ENCODE results near the gene RTL10. TPM values are rescaled to one million over a fixed set of nuclear protein-coding genes. Genes with fewer than 3 reads are reported as not detected.
A peak's percentile ranks its signal among the peaks of the same experiment; 100 is the strongest.

The RTL10 gene
- polyA plus RNA-seq, 3 donors: 21.2 to 25.2 (median 24.3) TPM

DNA sequence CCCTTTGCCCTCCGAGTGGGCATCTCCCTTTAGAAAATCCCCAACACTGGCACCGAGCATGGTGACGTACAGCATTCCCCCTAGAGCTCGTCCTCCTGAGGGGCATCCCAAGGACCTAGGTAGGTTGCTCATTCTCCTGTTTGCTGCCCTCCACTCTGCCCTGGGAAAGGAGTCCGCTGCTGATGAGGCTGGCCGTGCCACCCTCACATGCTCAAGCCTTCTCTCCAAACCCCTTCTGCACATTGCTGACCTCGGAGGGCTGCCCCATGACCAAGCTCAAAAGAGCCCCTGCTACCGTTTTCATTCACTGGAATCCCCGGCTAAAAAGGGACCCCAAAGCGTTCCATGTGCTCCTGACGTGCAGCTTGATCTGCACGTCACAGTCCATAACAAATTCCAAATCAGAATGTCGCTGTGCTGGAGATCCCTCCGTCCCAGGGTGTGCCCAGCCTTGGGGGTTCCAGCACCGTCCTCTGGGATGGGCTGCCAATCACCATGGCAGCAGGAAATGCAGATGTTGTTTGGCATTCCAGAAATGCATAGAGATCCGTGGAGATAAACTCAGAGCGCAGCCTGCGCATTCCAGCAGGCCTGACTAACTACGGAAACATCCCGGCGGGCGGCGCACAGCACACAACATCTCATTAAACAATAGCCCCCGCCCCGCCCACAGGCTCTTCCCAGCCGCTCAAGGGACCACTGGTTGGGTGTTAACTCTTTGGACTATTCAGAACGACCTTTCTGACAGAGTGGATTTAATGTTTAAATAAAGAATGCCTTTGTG, 26.3 kb upstream of the RTL10 start:
- DNase-seq (ENCODE audit: extremely low read depth in 1 of 11, low read depth in 9 of 11, low spot score in 4 of 11): peak in 8 of 11 donors; percentile 42 to 84 (median 72)

DNA sequence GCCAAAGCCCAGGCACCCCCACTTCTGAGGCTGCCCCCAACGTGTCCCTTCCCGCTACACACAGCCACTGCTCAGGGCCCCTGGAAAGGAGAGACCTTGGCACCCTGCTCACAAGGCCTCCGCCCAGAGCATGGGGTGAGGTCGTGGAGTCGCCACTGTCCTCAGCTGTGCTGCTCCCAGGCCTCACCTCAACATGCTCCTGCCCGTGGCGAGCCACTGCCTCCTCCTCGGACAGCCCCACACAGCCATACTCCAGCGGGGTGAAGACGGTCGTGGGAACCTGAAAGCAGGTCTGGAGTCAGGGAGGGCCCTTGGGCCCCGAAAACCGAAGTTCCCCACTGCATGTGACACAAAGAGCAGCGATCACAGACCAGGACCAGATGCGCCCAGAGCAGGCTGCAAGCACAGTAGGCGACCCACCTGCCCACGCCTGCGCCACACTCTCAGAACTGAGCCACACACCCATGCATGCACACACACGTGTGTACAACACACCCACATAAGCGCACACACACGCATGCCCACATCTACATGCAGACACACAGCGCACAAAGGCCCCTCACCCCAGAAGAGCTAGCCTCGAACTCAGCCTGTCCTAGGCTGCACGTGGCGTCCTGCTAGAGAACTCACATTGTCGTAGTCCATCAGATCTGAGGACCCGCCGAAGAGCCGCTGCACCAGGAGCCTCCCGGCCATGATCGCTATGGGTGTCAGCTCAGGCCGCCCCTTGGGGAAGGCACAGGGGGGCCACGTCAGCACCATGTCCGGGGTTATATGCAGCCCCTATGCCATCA, 25.5 kb upstream of the RTL10 start:
- DNase-seq (ENCODE audit: extremely low read depth in 1 of 11, low read depth in 9 of 11, low spot score in 4 of 11): no peak

DNA sequence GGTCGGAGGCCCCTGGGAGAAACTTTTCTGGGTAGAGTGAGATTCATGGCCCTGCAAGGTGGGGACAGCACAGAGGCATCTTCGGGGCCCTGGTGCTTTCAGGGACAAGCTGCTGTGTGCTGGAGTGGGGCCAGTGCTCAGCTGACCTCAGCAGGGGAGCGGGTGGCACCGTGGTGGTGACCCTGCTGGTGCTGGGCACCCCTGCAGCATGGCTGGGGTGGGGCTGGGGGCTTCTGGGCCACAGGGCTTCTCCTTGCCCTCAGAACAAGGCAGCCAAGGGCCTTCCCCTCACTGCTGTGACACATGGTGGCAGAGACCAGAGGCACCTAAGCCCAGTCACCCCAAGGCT, 24.9 kb upstream of the RTL10 start:
- no peak for DNase-seq (ENCODE audit: extremely low read depth in 1 of 11, low read depth in 9 of 11, low spot score in 4 of 11)

DNA sequence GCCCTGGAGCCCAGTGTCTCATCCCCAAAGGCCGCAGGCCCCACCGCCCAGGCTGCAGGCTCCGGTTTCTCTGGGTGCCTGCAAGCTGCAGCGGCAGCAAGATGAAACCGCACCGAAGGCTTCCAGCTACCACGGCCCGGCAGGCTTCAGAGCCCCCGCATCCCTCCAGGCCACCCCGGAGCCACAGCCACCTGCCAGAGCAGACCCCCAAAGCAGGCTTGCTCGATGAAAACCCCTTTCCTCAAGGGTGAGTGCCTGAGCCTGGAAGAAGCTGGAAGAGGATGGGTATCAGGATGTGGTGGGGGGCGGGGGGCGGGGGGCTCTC, 24.5 kb upstream of the RTL10 start:
- no peak for DNase-seq (ENCODE audit: extremely low read depth in 1 of 11, low read depth in 9 of 11, low spot score in 4 of 11)

DNA sequence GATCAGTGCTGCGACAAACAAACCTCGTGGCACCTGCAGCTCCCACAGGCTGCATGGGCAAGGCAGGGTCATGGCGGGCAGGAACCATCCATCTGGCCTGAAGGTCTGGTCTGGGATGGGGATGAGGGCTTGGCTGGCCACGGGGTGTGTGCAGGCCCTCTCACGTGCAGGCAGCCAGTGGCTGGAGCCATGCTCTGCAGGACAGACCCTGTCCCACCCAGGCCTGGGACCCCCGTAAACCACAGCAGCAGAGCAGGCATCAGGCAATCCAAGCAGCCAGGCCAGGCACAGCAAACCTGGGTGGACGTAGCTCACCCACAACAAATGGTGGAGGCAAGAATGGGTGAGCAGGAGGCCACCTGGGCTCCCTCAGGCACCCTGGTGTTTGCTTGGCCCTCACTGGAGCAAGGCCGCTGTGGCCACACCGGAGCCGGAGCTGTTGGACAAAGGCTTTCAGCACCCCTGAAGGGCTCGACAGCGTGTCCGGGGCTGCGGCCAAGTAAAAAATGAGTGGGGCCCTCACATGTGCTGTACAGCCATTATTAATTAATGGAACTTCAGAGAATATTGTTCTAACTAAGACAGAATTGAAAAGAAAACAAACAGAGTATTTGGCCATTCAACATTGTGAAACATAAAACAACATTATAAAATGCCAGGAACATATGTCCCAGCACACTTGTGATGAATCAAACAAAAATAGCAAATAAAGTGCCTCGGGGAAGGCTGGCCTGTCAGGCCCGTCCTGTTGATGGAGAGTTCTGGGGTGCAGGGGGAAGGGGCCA, 24.0 kb upstream of the RTL10 start:
- DNase-seq (ENCODE audit: extremely low read depth in 1 of 11, low read depth in 9 of 11, low spot score in 4 of 11): no peak

DNA sequence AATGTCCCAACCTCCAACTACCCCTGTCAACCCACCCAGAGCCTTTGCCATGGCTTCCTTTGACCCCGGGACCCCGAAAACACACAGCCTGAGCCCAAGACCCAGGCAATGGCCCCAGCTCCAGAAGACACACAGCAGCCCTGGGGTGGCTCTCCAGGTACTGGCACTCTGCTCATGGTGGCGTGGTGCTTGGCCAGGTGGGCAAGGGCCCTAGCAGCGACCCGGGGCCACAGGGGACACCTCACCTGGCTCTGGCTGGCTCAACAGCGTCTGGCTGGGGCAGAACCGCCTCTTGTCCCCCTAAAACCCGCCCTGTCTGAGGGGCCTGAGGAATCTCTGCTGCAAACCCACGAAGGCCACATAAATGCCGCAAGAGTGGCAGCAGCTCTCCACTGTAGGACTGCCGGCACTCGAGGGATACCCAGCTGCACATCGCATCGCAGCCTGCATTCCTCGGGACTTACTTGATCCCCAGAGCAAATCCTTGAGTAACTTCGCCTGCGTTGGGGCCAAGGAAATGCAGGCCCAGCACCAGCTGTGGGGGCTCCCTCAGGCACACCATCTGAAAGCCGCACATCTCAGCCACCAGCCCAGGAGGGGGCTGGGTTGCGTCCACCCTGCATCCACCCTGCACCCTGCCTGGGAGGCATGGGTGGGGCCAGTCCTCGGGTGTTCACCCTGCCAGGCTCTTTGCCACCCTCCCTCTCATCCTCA, 23.1 kb upstream of the RTL10 start:
- no peak for DNase-seq (ENCODE audit: extremely low read depth in 1 of 11, low read depth in 9 of 11, low spot score in 4 of 11)

DNA sequence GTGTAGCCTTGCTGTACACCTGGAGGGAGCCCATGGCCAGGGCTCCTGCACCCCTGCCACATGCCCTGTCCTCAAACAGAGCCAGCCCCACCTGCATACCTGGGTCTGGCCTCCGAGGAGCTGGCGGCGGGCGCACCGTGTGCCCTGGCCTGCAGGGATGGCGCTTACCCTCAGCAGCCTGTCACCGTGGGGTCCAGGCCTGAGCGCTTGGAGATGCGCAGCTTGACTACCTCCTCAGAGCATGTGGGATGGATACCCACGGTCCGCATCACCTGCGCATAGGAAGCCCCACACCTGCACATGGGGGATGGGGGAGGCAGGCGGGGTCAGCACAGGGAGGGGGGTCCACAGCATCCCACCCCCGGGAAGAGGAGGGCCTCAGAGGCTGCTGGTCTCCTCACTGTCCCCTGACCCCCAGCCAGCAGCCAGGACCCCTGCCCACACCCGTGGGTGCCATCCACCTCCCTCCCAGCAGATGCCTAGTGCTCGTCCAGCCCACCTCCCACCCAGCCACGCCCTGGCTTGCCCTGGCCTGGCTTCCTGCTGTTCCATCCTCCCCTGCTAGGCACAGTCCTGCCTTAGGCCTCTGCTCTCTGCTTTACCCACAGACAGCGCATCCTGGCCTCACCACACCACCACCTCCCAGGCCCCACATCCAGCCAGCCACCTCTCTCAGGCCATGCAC, 22.4 kb upstream of the RTL10 start:
- DNase-seq (ENCODE audit: extremely low read depth in 1 of 11, low read depth in 9 of 11, low spot score in 4 of 11): no peak

DNA sequence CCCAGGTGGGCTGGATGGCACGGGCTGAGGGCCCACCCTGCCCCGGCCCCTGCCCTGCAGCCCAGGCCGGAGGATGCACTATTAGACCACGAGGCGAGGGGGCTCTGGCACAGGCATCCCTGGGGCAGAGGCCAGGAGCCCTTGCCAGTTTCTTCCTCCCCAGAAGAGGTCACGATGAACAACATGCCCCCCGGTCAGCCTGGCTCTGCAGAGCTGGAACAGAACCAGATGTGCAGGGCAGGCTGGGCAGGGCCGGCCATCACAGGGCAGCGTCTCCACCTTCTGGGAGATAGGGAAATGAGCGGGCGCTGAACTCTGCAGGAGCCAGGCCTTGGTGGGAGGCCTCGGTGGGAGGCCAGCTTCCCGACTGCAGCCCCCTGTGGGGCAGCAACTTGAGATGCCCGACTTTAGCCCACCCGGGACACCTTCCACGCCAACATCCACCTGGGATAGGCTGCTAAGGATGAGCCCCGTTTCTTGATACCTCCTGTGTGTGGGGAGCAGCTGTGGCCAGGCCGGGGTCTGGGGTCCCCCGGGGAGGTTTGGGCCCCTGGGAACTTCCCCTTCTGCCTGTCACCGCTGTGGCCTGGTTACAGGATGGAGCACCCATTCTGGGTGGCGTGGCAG, 21.8 kb upstream of the RTL10 start:
- DNase-seq (ENCODE audit: extremely low read depth in 1 of 11, low read depth in 9 of 11, low spot score in 4 of 11): no peak

DNA sequence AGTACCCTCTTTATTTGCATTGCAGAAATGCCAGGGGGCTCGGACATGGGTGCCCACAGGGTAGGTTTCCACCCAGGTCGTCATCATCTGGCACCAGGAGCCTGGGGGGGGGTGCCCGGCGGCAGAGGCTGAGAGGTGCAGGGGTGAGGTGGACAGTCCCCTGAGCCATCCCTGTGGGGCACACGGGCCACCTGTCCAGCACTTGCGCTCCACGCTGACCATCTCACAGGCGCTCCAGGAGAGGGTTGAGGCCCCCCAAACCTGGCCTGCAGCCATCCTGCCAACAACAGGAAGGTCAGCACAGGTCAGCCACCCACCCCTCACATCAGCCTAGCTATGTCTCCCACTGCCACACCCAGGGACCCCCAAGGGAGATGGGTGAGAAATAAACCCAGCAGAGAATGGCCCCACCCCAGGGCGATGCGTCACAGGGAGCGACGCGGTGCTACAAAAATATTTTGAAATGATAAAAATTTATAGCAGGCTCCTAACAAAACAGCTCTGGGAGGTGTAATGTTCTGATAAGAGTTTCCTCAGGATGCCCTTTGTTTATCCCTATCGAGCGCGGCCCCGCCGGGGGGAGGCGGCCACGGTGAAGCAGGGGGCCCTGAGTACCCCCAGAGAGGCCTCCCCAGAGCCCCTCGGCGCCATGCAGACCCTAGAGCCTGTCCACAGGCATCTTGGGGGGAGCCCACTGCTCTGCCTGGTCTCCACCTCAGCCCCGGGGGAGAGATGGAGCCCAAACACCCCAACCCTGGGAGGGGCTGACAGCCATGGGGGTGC, 21.0 kb upstream of the RTL10 start:
- DNase-seq (ENCODE audit: extremely low read depth in 1 of 11, low read depth in 9 of 11, low spot score in 4 of 11): no peak

DNA sequence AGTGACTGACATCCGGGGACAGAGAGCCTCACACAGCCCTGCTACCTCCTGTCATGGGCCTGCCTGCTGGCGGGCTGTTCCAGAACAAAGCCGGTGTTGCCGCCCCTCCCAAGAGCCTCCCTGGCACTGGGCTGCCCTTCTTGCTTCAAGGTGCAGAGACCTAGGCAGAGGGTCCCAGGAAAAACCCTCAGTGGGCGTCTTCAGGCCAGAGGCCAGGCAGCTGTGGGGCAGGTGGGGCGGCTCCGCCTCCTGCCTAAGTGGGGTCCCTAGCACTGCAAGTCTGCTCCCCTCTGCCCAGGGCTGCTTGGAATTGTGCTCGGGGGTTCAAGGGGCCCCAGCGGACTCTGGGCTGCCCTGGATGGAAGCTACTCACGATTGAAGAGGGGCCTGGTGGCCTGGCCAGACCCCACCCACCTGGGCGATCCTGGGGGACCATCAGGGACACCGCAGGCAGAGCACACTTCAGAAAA, 20.4 kb upstream of the RTL10 start:
- no peak for DNase-seq (ENCODE audit: extremely low read depth in 1 of 11, low read depth in 9 of 11, low spot score in 4 of 11)

DNA sequence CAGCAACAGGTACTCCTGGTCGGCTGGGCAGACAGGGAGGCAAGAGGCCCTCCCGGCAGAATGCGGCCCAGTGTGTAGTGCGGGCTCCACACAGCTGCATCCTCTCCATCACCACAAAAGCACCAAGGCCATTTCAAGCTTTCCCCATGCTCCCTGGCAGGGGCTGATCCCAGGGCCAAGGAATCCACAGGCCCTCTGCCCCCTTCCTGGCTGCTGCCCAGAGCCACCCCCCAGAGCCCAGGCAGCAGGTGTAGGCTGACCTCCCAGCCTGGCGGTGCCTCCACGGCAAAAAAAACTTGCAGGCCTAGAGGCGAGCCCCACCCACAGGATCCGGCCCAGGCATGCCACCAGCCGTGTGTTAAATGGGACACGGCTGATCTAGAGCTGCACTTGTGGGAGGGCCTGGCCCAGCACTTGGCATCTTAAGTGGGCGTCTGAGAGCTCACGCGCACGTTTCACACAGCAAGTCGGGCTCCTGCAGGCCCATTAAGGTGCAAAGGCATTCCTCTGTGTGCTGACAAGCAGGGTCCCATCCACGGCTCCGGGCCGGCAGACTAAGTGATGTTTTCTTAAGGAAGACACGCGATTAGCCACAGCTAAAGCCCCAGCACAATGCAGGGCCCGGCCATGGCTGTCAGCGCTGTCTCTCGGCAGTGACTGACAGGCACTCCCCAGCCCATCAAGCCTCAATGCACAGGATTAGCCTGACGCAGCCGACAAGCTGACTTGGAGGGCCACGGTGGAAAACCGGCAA, 19.8 kb upstream of the RTL10 start:
- DNase-seq (ENCODE audit: extremely low read depth in 1 of 11, low read depth in 9 of 11, low spot score in 4 of 11): peak in 1 of 11 donors; percentile 40

DNA sequence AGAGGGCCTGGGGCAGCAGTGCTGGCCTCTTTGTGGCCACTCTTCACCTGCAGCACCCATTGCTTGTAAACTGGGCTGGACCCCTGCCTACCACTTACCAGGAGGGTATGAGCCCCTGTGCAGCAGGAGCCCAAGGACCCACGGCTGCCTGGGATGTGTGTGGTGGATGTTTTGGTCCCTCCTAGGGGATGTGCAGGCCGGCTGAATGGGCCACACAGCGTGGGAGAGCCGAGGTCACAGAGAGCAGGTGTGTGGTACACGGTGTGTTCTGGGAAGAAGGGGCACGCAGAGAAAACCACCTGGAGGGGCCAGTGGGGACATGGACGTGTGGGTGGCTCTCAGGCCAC, 19.3 kb upstream of the RTL10 start:
- DNase-seq (ENCODE audit: extremely low read depth in 1 of 11, low read depth in 9 of 11, low spot score in 4 of 11): no peak

DNA sequence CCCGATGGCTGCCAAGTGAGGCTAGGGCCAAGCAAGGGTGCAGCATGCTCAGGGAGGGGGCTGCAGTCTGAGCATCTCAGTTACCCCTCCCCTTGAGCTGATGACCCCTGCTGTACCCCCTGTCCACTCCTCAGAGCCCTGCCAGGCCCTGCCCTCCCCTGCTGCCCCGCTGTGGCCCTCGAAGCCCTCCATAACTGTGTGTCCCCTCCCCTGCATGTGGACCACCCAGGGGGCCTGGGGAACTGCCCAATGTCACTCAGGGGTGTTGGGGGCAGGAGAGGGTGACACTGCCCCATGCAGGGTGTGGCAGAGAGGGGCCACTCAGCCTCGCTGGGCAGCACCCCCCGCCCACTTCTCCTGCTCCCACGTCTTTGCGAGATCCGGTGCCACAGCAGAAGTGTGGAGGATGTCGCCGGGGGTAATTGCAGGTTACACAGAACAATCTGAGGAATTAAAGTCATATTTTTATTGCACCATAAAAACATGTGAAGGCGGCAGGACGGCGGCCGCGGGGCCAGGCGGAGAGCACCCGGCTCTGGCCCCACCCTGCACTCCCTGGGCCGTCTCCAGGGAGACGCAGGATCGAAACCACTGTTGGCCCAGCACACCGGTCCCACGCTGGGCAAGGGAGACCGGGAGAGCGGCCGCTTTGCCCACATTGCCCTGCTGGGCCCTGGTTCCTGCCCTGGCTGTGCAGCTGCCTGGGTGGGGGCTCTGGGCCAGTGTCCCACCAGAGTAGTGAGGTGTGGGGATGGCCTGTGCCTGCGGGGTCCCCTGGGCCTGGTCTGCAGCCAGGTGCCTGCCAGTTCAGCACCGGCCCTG, 18.7 kb upstream of the RTL10 start:
- DNase-seq (ENCODE audit: extremely low read depth in 1 of 11, low read depth in 9 of 11, low spot score in 4 of 11): no peak

DNA sequence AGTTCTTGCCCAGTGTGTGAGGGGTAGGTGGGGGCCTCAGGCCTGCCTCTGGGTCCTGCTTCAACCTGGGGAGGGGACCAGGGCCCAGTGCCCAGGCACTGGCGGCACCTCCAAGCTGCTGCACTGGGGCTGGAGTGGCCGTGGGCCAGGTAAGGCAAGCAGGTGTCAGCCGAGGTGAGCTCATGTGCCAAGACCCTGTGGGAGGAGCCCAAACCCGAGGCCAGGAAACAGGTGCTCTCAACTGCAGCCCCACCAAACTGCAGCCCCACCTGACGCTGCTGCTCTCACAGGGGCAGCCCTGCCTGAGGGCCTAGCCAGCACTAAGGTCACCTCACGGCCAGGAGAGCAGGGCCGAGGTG, 18.1 kb upstream of the RTL10 start:
- DNase-seq (ENCODE audit: extremely low read depth in 1 of 11, low read depth in 9 of 11, low spot score in 4 of 11): no peak

DNA sequence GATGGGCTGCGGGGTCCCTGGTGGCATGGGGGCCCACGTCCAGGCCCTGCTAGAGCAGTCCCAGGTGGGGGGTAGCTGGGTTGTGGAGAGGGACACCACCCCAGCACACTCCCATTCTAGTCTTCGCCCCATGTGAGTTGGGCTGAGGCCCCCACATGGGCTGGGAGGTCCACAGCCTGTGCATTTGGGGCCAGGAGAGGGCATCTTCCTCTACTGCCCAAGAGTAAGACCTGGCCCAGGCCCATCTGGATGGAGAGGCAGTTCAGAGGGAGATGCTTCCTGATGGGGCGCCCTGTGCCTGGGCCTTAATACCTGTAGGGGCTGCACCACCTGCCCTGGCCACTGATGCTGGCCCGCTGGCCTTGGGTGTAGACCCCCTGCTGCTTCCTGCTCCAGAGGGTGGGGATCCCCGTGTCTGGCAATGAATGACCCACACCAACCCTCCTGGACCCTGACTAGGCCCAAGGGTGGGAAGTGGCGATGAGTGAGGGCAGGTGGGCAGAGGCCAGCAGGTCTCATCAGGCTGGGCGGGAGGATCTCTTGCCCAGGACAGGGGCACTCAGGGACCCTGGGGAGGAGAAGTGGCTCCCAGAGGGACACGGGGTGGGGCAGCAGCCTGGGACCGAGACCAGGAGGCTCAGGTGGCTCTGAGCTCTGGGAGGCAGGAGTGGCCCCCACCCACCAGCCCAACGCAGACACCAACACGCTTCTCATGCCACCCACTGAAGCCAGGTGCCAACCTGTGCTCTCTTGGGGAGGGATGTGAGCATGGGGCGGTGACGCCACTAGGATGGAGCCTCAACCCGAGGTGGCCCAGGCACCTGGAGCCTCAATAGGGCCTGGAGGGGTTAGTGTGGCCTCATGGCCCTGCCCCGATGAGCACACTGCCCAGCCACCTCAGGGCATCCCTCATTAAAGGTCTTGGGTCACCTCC, 17.4 kb upstream of the RTL10 start:
- no peak for DNase-seq (ENCODE audit: extremely low read depth in 1 of 11, low read depth in 9 of 11, low spot score in 4 of 11)
